Right lobe of liver (tissue), 6 donors: ENCODE measurements around the gene FGFR4. TPM values are rescaled to one million over a fixed set of nuclear protein-coding genes. Genes with fewer than 3 reads are reported as not detected.

ENCODE experiments used
- ATAC-seq, 4 donors: fragments of 200-7000 bp; cut with Tn5 transposase; one replicate each; pipeline ENCODE4 v1.9.1; 2020; ENCODE audit warnings: mild to moderate bottlenecking in 4 of 4, moderate library complexity in 4 of 4
- DNase-seq, 3 donors: peaks; one replicate each; pipeline ENCODE4 v3.0.0-alpha.2; 2020
- H3K27ac ChIP-seq, 3 donors: fragments of 200-600 bp; one replicate each; pipeline ENCODE4 v1.8.0; 2022
- H3K27me3 ChIP-seq, 2 donors: fragments of 200-600 bp; one replicate each; pipeline ENCODE4 v1.8.0; 2022
- H3K36me3 ChIP-seq, 4 donors: fragments of 200-600 bp; sonication (generic) in 1 of 4; one replicate each; pipeline versions ENCODE4 v1.5.1 to v1.8.0; 2017 to 2022; ENCODE audit warnings: control low read depth in 1 of 4
- H3K4me1 ChIP-seq, 4 donors: fragments of 200-600 bp; sonication (generic) in 1 of 4; one replicate each; pipeline versions ENCODE4 v1.5.1 to v1.8.0; 2017 to 2022; ENCODE audit warnings: control low read depth in 1 of 4
- H3K4me3 ChIP-seq, 3 donors: fragments of 200-600 bp; one replicate each; pipeline ENCODE4 v1.8.0; 2022
- H3K9me3 ChIP-seq, 4 donors: fragments of 200-600 bp; sonication (generic) in 1 of 4; one replicate each; pipeline versions ENCODE4 v1.5.1 to v1.8.0; 2017 to 2022; ENCODE audit warnings: control low read depth in 1 of 4
- POLR2A ChIP-seq: fragments of 450-650 bp; IDR thresholded peaks from one replicate; pipeline ENCODE4 v1.6.1; 2017; ENCODE audit warnings: antibody characterized with exemption, mild to moderate bottlenecking
- WGBS: methylation state at CpG from one replicate; pipeline ENCODE4 v1.1.6; 2018; ENCODE audit warnings: low coverage, low lambda C conversion rate; ENCODE audit not compliant: insufficient coverage; ENCODE audit errors: missing lambda C conversion rate; 5-methylcytosine and 5-hydroxymethylcytosine counted together
- intact Hi-C, 2 donors: fragments of 100-400 bp; cut with DNase I; formaldehyde crosslinking; loops; one replicate each; pipeline versions ENCODE4 v1.11.2 to v1.14.1; 2022
- total RNA-seq, 6 experiments: library from RNA; depleted of rRNA in 2 of 6; stranded (reverse); fragments of >200 nt in 2 of 6; fragmentation: NEBNext Ultra II Directional in 3 of 6; extraction: Animal tissue kit (Norgen Biotek cat#: 25700) in 3 of 6; gene quantifications; one replicate each; pipeline versions ENCODE4 v1.1.0 to v1.2.4, GENCODE V29; 2016 to 2023
- TF ChIP-seq, protein P1 (sequence below), 4 donors: fragments of 200-600 bp in 3 of 4; fragments of 450-650 bp in 1 of 4; IDR thresholded peaks; one replicate each; pipeline versions ENCODE4 v1.5.1 to v1.8.0; 2016 to 2022; ENCODE audit warnings: antibody characterized with exemption in 4 of 4, mild to moderate bottlenecking in 2 of 4
- donor health status: DM: no; HTN: yes; CAD: no.
- donor health status: DM: no; HTN: no; CAD: no.
- donor health status: DM: no; HTN: no; CAD: no.
- donor health status: DM: no; HTN: yes; CAD: no.
- donor health status: DM: no; HTN: yes; CAD: no.

FGFR4 gene
- total RNA-seq, 6 experiments from 2014 or later, result 38.9 to 73.3 (median 55.1) TPM

DNA sequence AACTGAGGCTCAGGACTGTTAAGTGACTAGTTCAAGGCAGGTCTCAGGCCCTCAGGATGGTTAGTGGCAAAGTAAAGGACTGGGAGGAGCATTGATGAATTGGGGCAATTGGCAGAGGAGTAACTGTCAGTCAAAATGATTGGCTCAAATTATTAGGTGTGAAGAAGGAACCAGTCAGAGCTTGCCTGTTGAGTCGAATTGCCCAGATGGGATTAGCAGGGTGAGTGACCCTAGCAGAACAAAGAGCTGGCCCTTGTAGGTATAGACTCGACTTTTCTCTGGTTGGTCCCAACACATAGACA is 44.3 kb downstream of the FGFR4 start:
- WGBS, result 43% methylated on average over 1 of the region's 2 CpGs
- H3K27ac ChIP-seq, result no peak overlapping the region
- DNase-seq (no peak), ATAC-seq (no peak)
- H3K27me3 ChIP-seq, result no peaks in the 10 kb centered on the region
- TF ChIP-seq, protein P1, sequence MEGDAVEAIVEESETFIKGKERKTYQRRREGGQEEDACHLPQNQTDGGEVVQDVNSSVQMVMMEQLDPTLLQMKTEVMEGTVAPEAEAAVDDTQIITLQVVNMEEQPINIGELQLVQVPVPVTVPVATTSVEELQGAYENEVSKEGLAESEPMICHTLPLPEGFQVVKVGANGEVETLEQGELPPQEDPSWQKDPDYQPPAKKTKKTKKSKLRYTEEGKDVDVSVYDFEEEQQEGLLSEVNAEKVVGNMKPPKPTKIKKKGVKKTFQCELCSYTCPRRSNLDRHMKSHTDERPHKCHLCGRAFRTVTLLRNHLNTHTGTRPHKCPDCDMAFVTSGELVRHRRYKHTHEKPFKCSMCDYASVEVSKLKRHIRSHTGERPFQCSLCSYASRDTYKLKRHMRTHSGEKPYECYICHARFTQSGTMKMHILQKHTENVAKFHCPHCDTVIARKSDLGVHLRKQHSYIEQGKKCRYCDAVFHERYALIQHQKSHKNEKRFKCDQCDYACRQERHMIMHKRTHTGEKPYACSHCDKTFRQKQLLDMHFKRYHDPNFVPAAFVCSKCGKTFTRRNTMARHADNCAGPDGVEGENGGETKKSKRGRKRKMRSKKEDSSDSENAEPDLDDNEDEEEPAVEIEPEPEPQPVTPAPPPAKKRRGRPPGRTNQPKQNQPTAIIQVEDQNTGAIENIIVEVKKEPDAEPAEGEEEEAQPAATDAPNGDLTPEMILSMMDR (IDR thresholded peaks at IDR 0.05), result no peak
- TF ChIP-seq POLR2A, result no peak
- intact Hi-C loops, result no loop called here
- peaks cover 0 to 14% (median 6%) of the 10 kb centered on the region in 4 donors for H3K4me1 ChIP-seq
- peaks cover 0 to 8% (median 1%) of the 10 kb centered on the region in 4 donors for H3K36me3 ChIP-seq
- H3K9me3 ChIP-seq, result no peaks in the 10 kb centered on the region
- no peak overlapping the region for H3K4me3 ChIP-seq

DNA sequence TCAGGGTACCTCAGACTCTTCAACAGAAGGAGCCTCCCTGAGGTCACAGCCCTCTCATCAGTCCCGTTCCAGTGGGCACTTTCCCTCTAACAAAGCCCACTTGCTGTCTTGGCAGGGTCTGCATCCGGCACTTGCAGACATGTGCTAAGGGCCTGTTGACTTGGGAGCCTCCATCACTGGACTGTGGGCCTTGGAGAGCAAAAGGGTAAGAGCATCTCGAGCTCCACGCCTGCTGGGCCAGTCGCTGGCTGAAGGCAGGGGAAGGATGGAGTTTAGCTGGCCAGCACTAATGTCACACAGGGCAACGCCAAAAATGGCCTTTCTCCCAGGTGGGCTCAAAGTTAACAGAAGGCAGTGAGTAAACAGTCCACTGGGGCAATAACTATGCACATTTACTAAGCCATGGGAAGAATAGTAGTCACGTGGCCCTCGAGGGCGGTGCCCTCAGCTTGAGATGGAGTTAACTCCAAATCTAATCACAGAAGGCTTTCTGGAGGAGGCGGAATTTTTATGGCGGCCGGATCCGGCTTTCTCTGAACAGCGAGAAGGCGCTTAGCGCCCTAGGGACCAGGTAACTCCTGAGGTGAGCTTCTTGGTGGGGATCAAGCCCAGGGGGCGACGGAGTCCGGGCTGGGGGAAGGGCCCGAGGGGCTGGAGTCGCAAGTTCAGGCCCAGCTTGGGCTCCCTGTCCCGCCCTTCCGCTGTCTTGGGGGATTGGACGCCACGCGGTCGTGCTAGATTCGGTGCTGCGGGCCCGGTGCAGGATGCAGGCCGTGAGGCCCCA is 44.8 kb downstream of the FGFR4 start:
- no peak overlapping the region for H3K27ac ChIP-seq
- TF ChIP-seq, protein P1 (IDR thresholded peaks at IDR 0.05), result no peak
- no peak for TF ChIP-seq POLR2A
- H3K27me3 ChIP-seq, result no peaks in the 10 kb centered on the region
- H3K4me3 ChIP-seq, result no peak overlapping the region
- H3K4me1 ChIP-seq, result peaks cover 0 to 20% (median 7%) of the 10 kb centered on the region in 4 donors
- no peak for DNase-seq
- intact Hi-C loops, result no loop called here
- ATAC-seq, result no peak
- H3K9me3 ChIP-seq, result no peaks in the 10 kb centered on the region
- H3K36me3 ChIP-seq, result peaks cover 0 to 13% (median 3%) of the 10 kb centered on the region in 4 donors
- 53% methylated on average over 6 of the region's 31 CpGs for WGBS

DNA sequence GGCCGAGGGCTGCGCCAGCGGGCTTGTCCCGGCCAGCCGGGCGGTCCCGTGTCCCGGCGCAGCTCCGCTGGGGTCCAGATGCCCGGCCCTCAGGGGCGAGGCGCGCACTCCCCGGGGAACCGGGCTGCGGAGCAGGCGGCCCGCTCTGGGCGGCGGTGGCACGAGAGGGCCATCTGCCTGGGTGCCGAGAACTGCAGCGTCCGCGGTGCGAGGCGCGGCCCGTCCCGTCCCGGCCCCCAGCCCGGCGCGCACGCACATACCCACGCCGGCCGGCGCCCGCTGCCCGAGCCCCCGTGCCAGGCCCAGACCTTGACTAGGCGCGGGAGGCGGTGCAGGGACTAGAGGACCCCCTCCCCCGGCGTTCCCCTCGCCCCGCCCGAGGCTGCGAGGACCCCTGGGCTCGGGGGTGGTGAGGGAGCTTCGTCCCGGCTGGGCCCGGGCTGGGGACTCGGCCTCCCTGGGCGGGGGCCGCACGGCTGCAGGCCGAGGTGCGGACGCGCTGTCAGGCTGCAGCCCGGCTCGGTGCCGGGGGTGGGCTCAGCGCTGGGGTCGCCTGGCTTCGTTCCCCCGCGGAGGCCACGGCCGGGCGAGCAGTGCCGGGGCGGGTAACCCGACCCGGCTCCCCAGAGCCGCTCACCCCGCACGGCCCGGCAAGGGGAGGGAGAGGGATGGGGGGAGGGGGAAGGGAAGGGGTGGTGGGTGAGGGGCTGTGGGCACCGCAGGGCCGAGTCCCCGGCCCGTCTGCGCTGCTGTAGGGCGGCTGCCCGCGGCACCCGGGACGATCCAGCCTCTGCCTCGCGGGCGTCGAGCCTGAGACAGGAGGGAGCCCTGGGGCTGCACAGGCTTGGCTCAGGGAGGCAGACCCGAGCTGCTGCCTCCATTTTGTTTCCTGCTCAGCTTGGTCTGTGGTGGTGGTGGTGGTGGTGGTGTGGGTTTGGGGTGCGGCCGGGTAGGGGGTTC is 45.7 kb downstream of the FGFR4 start:
- intact Hi-C loops, result no loop called here

More for the DNA sequence above, 45.7 kb downstream of the FGFR4 start:
- H3K4me3 ChIP-seq, result peak overlapping the region; percentile 85 to 91 (median 89)
- H3K4me1 ChIP-seq, result peaks cover 0 to 29% (median 11%) of the 10 kb centered on the region in 4 donors
- no peaks in the 10 kb centered on the region for H3K9me3 ChIP-seq
- DNase-seq, result peak; percentile 47 to 66 (median 53)
- no peaks in the 10 kb centered on the region for H3K27me3 ChIP-seq
- ATAC-seq, result peak; percentile 20 to 39 (median 32)
- WGBS, result 47% methylated on average over 11 of the region's 100 CpGs
- H3K36me3 ChIP-seq, result peaks cover 0 to 13% (median 6%) of the 10 kb centered on the region in 4 donors
- TF ChIP-seq, protein P1 (IDR thresholded peaks at IDR 0.05), result no peak
- no peak for TF ChIP-seq POLR2A
- H3K27ac ChIP-seq, result peak overlapping the region; percentile 74 to 84 (median 74)
